ENCODE measurements around the gene RAI2. TPM values are rescaled to one million over a fixed set of nuclear protein-coding genes. Genes with fewer than 3 reads are reported as not detected.
"Not testable (repeated sequence)": the region's sequence is repeated elsewhere in the genome, so short reads cannot be mapped to it uniquely, and the experiment has no call there.

Gene RAI2
- polyA plus RNA-seq, 4 donors: 9.3 to 16.0 (median 12.2) TPM

GRCh38 chrX:17788439-17788838, 72.7 kb downstream of the RAI2 start:
- peak in 1 of 4 donors; percentile 9 for DNase-seq (ENCODE audit: low read depth in 4 of 4, low spot score in 2 of 4)

- DNase-seq (ENCODE audit: low read depth in 4 of 4, low spot score in 2 of 4): no peak
These were observed 73.5 kb downstream of the RAI2 start for GRCh38 chrX:17787557-17787956.

GRCh38 chrX:17786554-17787347, 74.3 kb downstream of the RAI2 start:
- DNase-seq (ENCODE audit: low read depth in 4 of 4, low spot score in 2 of 4): not testable (repeated sequence)

- DNase-seq (ENCODE audit: low read depth in 4 of 4, low spot score in 2 of 4): no peak
These were observed 81.7 kb downstream of the RAI2 start for GRCh38 chrX:17779434-17779833.

GRCh38 chrX:17778997-17779396, 82.1 kb downstream of the RAI2 start:
- DNase-seq (ENCODE audit: low read depth in 4 of 4, low spot score in 2 of 4): no peak

- DNase-seq (ENCODE audit: low read depth in 4 of 4, low spot score in 2 of 4): no peak
These were observed 87.0 kb downstream of the RAI2 start for GRCh38 chrX:17774053-17774452.

- no peak for DNase-seq (ENCODE audit: low read depth in 4 of 4, low spot score in 2 of 4)
These were observed 87.7 kb downstream of the RAI2 start for GRCh38 chrX:17773221-17773876.

GRCh38 chrX:17769701-17770269, 91.3 kb downstream of the RAI2 start:
- no peak for DNase-seq (ENCODE audit: low read depth in 4 of 4, low spot score in 2 of 4)

GRCh38 chrX:17768997-17769396, 92.1 kb downstream of the RAI2 start:
- no peak for DNase-seq (ENCODE audit: low read depth in 4 of 4, low spot score in 2 of 4)

- no peak for DNase-seq (ENCODE audit: low read depth in 4 of 4, low spot score in 2 of 4)
These were observed 93.4 kb downstream of the RAI2 start for GRCh38 chrX:17767734-17768133.

- DNase-seq (ENCODE audit: low read depth in 4 of 4, low spot score in 2 of 4): no peak
These were observed 101.1 kb downstream of the RAI2 start for GRCh38 chrX:17759990-17760389.

- no peak for DNase-seq (ENCODE audit: low read depth in 4 of 4, low spot score in 2 of 4)
These were observed 102.7 kb downstream of the RAI2 start for GRCh38 chrX:17758382-17758781.

- DNase-seq (ENCODE audit: low read depth in 4 of 4, low spot score in 2 of 4): no peak
These were observed 110.7 kb downstream of the RAI2 start for GRCh38 chrX:17750436-17750835.

Other genes starting within 250 kb of the RAI2 start
- gene SCML1, start 123.8 kb downstream of the RAI2 start, polyA plus RNA-seq (ENCODE audit: insufficient read length in 4 of 4): 10 to 100 TPM; 15.6 to 38.0 (median 22.3) TPM

Data from left renal cortex interstitium (tissue), 4 donors.